NB4 (cell line): ENCODE results near the gene S100A13.

ENCODE experiments used
- CTCF ChIP-seq: IDR thresholded peaks from one replicate; pipeline ENCODE4 v1.5.1; 2012; ENCODE audit warnings: low read depth, low read length
- MYC ChIP-seq: IDR thresholded peaks from 2 replicates; pipeline ENCODE4 v1.6.1; 2011; ENCODE audit warnings: low read depth, low read length
- POLR2A ChIP-seq: IDR thresholded peaks from 2 replicates; pipeline ENCODE4 v1.6.1; 2011; ENCODE audit warnings: mild to moderate bottlenecking; ENCODE audit not compliant: insufficient read length; ENCODE audit errors: extremely low read depth
- TF ChIP-seq, protein P1 (sequence below): IDR thresholded peaks from 2 replicates; pipeline ENCODE4 v1.6.1; 2011; ENCODE audit warnings: low read depth, low read length

DNA sequence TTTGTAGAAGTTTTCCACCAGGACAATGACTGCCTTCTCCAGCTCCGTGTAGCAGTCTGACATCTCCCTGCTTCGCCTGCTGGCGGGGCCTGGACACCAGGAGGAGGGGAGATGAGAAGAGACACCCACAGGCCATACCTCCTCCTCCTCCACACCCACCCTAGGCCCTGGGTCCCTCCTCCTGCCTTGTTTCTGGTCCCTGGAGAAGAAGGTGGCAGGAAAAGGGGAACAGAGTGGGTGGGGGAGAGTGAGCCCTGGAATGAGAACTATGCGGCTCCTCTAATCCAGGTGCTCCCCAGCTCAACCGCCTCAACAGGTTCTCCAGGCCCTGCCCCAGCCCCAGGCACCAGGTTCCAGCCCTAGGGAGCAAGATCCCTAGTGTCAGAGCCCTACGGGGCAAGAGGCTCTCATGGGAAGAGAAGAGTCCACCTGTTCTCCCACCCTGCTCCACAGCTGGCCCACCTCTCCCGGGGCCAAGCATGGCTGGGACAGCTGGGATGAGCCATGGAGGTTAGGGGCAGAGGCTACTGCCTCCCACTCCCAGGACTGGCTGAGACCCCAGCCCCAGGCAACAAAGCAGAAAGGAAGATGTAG lies 19.1 kb downstream of the S100A13 start:
- TF ChIP-seq POLR2A (no peak), CTCF (no peak), MYC (no peak)
- TF ChIP-seq, protein P1, sequence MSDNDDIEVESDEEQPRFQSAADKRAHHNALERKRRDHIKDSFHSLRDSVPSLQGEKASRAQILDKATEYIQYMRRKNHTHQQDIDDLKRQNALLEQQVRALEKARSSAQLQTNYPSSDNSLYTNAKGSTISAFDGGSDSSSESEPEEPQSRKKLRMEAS, result no peak
